Gastrocnemius medialis (tissue), 4 donors: ENCODE results near the gene CACNG7.

Source experiments
- CTCF ChIP-seq, 5 experiments: fragments of 450-650 bp in 3 of 5; fragments of 200-600 bp in 2 of 5; sonication (generic) in 2 of 5; IDR thresholded peaks in 4 of 5; conservative IDR thresholded peaks in 1 of 5; 1 replicate in 4 of 5; 2 replicates in 1 of 5; pipeline ENCODE4 v1.5.1; 2016 to 2019; ENCODE audit warnings: antibody characterized with exemption in 5 of 5, mild to moderate bottlenecking in 3 of 5, moderate library complexity in 3 of 5
- POLR2A ChIP-seq, 2 donors: fragments of 450-650 bp; IDR thresholded peaks; one replicate each; pipeline ENCODE4 v1.6.1; 2017; ENCODE audit warnings: antibody characterized with exemption in 2 of 2, mild to moderate bottlenecking in 2 of 2, moderate library complexity in 2 of 2

- TF ChIP-seq POLR2A (IDR thresholded peaks at IDR 0.05) (no peak), CTCF (IDR thresholded peaks at IDR 0.05 in 4 of 5, conservative IDR thresholded peaks at IDR 0.05 in 1 of 5) (no peak)
Measured at GRCh38 chr19:53945441-53945840, 36.4 kb downstream of the CACNG7 start.
